ENCODE measurements around the gene MAGEA6.
"Not testable (repeated sequence)": the region's sequence is repeated elsewhere in the genome, so short reads cannot be mapped to it uniquely, and the experiment has no call there.

DNA sequence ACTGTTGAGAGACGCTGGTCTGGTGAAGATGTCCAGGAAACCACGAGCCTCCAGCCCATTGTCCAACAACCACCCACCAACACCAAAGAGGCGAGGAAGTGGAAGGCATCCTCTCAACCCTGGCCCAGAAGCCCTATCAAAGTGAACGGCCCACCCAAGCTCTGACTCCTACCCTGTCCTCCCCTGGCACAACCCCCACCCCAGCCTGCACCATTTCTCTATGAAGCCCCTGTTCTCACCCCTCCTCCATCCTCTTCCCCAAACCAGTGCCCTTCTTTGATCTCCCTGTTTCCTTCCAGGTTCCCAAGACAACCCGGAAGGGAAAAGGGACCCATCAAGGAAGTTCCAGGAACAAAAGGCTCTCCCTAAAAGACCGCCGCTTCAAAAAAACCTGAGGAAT, 9.9 kb downstream of the MAGEA6 start:
- TF ChIP-seq, protein P1, sequence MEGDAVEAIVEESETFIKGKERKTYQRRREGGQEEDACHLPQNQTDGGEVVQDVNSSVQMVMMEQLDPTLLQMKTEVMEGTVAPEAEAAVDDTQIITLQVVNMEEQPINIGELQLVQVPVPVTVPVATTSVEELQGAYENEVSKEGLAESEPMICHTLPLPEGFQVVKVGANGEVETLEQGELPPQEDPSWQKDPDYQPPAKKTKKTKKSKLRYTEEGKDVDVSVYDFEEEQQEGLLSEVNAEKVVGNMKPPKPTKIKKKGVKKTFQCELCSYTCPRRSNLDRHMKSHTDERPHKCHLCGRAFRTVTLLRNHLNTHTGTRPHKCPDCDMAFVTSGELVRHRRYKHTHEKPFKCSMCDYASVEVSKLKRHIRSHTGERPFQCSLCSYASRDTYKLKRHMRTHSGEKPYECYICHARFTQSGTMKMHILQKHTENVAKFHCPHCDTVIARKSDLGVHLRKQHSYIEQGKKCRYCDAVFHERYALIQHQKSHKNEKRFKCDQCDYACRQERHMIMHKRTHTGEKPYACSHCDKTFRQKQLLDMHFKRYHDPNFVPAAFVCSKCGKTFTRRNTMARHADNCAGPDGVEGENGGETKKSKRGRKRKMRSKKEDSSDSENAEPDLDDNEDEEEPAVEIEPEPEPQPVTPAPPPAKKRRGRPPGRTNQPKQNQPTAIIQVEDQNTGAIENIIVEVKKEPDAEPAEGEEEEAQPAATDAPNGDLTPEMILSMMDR (IDR thresholded peaks at IDR 0.05; ENCODE audit: low read depth, low read length), result not testable (repeated sequence)
- not testable (repeated sequence) for TF ChIP-seq POLR2A (IDR thresholded peaks at IDR 0.05; ENCODE audit: extremely low read depth, insufficient read length)

All from NB4 (cell line).